Measurements from ENCODE around the gene UNC80. TPM values are rescaled to one million over a fixed set of nuclear protein-coding genes. Genes with fewer than 3 reads are reported as not detected.

UNC80 gene
- total and polyA plus RNA-seq, 2 of the 13 experiments (the other 11 are each of a cell fraction or from before 2014, with no cell fraction given): not detected

DNA sequence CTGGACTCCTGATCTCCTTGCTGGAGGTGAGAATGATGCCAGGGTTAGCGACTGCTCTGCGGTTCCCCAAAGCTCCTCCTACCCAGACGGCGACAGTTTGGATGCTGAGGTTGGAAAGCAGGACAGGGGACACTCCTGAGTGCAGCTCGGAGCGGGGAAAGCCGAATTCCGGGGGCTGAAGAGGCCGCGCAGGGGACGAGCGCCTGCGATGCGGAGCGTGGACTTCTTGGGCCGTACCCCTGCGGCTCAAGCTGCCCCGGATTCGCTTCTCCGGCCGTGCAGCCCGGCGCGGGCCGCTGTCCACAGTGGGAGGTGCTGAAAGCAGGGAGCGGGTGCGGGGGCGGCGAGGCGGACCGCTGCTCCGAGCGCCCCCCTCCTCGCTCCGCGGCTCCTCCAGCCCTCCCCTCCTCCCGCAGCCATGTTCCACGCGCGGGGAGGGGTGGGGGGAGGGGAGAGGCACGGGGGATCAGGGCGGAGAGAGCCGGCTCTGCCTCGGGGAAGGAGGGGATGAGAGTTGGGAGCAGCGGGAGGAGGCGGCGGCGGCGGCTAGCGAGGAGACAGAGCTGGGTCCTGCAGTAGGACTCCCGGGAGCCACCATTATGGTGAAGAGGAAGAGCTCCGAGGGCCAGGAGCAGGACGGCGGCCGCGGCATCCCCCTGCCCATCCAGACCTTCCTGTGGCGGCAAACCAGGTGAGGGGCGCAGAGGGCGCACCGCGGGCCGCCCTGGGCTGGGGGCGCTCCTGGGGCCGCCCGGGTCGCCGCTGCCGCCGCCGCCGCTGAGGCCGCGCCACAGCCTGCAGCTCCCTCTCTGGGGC is at the start of gene UNC80 (continued):
- TF ChIP-seq, protein P1, sequence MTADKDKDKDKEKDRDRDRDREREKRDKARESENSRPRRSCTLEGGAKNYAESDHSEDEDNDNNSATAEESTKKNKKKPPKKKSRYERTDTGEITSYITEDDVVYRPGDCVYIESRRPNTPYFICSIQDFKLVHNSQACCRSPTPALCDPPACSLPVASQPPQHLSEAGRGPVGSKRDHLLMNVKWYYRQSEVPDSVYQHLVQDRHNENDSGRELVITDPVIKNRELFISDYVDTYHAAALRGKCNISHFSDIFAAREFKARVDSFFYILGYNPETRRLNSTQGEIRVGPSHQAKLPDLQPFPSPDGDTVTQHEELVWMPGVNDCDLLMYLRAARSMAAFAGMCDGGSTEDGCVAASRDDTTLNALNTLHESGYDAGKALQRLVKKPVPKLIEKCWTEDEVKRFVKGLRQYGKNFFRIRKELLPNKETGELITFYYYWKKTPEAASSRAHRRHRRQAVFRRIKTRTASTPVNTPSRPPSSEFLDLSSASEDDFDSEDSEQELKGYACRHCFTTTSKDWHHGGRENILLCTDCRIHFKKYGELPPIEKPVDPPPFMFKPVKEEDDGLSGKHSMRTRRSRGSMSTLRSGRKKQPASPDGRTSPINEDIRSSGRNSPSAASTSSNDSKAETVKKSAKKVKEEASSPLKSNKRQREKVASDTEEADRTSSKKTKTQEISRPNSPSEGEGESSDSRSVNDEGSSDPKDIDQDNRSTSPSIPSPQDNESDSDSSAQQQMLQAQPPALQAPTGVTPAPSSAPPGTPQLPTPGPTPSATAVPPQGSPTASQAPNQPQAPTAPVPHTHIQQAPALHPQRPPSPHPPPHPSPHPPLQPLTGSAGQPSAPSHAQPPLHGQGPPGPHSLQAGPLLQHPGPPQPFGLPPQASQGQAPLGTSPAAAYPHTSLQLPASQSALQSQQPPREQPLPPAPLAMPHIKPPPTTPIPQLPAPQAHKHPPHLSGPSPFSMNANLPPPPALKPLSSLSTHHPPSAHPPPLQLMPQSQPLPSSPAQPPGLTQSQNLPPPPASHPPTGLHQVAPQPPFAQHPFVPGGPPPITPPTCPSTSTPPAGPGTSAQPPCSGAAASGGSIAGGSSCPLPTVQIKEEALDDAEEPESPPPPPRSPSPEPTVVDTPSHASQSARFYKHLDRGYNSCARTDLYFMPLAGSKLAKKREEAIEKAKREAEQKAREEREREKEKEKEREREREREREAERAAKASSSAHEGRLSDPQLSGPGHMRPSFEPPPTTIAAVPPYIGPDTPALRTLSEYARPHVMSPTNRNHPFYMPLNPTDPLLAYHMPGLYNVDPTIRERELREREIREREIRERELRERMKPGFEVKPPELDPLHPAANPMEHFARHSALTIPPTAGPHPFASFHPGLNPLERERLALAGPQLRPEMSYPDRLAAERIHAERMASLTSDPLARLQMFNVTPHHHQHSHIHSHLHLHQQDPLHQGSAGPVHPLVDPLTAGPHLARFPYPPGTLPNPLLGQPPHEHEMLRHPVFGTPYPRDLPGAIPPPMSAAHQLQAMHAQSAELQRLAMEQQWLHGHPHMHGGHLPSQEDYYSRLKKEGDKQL (CRISPR knock-in tag; IDR thresholded peaks at IDR 0.05; ENCODE audit: low read depth): peak; percentile 57; the same call in 1 of the 2 replicates
- TF ChIP-seq, protein P2, sequence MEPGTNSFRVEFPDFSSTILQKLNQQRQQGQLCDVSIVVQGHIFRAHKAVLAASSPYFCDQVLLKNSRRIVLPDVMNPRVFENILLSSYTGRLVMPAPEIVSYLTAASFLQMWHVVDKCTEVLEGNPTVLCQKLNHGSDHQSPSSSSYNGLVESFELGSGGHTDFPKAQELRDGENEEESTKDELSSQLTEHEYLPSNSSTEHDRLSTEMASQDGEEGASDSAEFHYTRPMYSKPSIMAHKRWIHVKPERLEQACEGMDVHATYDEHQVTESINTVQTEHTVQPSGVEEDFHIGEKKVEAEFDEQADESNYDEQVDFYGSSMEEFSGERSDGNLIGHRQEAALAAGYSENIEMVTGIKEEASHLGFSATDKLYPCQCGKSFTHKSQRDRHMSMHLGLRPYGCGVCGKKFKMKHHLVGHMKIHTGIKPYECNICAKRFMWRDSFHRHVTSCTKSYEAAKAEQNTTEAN (CRISPR knock-in tag; conservative IDR thresholded peaks at IDR 0.05): peak; percentile 94
- TF ChIP-seq GLMP (CRISPR knock-in tag; IDR thresholded peaks at IDR 0.05; ENCODE audit: borderline replicate concordance) (no peak), ZNF335 (CRISPR knock-in tag; IDR thresholded peaks at IDR 0.05) (peak; percentile 89), PAWR (CRISPR knock-in tag; IDR thresholded peaks at IDR 0.05; ENCODE audit: borderline replicate concordance) (0 out of 2 replicates have a peak, but pooled peaks have one; percentile 93), ZNF225 (CRISPR knock-in tag; IDR thresholded peaks at IDR 0.05) (peak; percentile 91; the same call in 1 of the 2 replicates), ZNF329 (CRISPR knock-in tag; IDR thresholded peaks at IDR 0.05; ENCODE audit: low read depth) (peak; percentile 90; the same call in 1 of the 2 replicates), SUZ12 (IDR thresholded peaks at IDR 0.05; ENCODE audit: low read depth, low read length) (no peak), XBP1 (CRISPR knock-in tag; IDR thresholded peaks at IDR 0.05) (peak; percentile 53; the same call in 1 of the 2 replicates), STAG1 (CRISPR knock-in tag; IDR thresholded peaks at IDR 0.05) (0 out of 2 replicates have a peak, but pooled peaks have one; percentile 10), ZNF34 (CRISPR knock-in tag; IDR thresholded peaks at IDR 0.05; ENCODE audit: borderline replicate concordance) (peak; percentile 78; the same call in 1 of the 2 replicates)
- TF ChIP-seq, protein P3, sequence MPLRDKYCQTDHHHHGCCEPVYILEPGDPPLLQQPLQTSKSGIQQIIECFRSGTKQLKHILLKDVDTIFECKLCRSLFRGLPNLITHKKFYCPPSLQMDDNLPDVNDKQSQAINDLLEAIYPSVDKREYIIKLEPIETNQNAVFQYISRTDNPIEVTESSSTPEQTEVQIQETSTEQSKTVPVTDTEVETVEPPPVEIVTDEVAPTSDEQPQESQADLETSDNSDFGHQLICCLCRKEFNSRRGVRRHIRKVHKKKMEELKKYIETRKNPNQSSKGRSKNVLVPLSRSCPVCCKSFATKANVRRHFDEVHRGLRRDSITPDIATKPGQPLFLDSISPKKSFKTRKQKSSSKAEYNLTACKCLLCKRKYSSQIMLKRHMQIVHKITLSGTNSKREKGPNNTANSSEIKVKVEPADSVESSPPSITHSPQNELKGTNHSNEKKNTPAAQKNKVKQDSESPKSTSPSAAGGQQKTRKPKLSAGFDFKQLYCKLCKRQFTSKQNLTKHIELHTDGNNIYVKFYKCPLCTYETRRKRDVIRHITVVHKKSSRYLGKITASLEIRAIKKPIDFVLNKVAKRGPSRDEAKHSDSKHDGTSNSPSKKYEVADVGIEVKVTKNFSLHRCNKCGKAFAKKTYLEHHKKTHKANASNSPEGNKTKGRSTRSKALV (CRISPR knock-in tag; IDR thresholded peaks at IDR 0.05): peak; percentile 73
- TF ChIP-seq, protein P4, sequence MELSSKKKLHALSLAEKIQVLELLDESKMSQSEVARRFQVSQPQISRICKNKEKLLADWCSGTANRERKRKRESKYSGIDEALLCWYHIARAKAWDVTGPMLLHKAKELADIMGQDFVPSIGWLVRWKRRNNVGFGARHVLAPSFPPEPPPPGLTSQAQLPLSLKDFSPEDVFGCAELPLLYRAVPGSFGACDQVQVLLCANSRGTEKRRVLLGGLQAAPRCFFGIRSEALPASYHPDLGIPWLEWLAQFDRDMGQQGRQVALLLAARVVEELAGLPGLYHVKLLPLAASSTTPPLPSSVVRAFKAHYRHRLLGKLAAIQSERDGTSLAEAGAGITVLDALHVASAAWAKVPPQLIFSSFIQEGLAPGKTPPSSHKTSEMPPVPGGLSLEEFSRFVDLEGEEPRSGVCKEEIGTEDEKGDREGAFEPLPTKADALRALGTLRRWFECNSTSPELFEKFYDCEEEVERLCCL (CRISPR knock-in tag; IDR thresholded peaks at IDR 0.05; ENCODE audit: borderline replicate concordance): peak; percentile 96; the same call in 1 of the 2 replicates
- TF ChIP-seq, protein P5, sequence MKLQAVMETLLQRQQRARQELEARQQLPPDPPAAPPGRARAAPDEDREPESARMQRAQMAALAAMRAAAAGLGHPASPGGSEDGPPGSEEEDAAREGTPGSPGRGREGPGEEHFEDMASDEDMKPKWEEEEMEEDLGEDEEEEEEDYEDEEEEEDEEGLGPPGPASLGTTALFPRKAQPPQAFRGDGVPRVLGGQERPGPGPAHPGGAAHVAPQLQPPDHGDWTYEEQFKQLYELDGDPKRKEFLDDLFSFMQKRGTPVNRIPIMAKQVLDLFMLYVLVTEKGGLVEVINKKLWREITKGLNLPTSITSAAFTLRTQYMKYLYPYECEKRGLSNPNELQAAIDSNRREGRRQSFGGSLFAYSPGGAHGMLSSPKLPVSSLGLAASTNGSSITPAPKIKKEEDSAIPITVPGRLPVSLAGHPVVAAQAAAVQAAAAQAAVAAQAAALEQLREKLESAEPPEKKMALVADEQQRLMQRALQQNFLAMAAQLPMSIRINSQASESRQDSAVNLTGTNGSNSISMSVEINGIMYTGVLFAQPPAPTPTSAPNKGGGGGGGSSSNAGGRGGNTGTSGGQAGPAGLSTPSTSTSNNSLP (IDR thresholded peaks at IDR 0.05; ENCODE audit: low read depth, low read length): no peak
